Ishikawa (cell line): Measurements from ENCODE around the gene DZIP1L.

ENCODE experiments used
- CEBPB ChIP-seq: IDR thresholded peaks from 2 replicates; pipeline ENCODE4 v1.6.1; 2012
- CREB1 ChIP-seq: IDR thresholded peaks from 2 replicates; pipeline ENCODE4 v1.6.1; 2012; ENCODE audit warnings: low read depth
- EGR1 ChIP-seq: IDR thresholded peaks from 2 replicates; pipeline ENCODE4 v1.6.1; 2012
- EP300 ChIP-seq: IDR thresholded peaks from 2 replicates; pipeline ENCODE4 v1.6.1; 2012; ENCODE audit warnings: borderline replicate concordance
- FOXM1 ChIP-seq: IDR thresholded peaks from 2 replicates; pipeline ENCODE4 v1.6.1; 2012; ENCODE audit warnings: low read depth, borderline replicate concordance
- MAX ChIP-seq: IDR thresholded peaks from 2 replicates; pipeline ENCODE4 v1.6.1; 2012
- NFIC ChIP-seq: IDR thresholded peaks from 2 replicates; pipeline ENCODE4 v1.6.1; 2012
- RAD21 ChIP-seq: IDR thresholded peaks from 2 replicates; pipeline ENCODE4 v1.6.1; 2012; ENCODE audit warnings: low read depth
- REST ChIP-seq: IDR thresholded peaks from 2 replicates; pipeline ENCODE4 v1.6.1; 2012; ENCODE audit warnings: low read depth, mild to moderate bottlenecking
- TAF1 ChIP-seq: IDR thresholded peaks from 2 replicates; pipeline ENCODE4 v1.6.1; 2012; ENCODE audit warnings: low read depth, mild to moderate bottlenecking
- TCF12 ChIP-seq: IDR thresholded peaks from 2 replicates; pipeline ENCODE4 v1.6.1; 2012; ENCODE audit warnings: low read depth
- TEAD4 ChIP-seq: IDR thresholded peaks from 2 replicates; pipeline ENCODE4 v1.6.1; 2012
- YY1 ChIP-seq: IDR thresholded peaks from 2 replicates; pipeline ENCODE4 v1.6.1; 2012; ENCODE audit warnings: low read depth
- ZBTB7A ChIP-seq: IDR thresholded peaks from 2 replicates; pipeline ENCODE4 v1.6.1; 2012; ENCODE audit warnings: low read depth
- TF ChIP-seq, protein P1 (sequence below): IDR thresholded peaks from 2 replicates; pipeline ENCODE4 v1.6.1; 2012

The DZIP1L gene

DNA sequence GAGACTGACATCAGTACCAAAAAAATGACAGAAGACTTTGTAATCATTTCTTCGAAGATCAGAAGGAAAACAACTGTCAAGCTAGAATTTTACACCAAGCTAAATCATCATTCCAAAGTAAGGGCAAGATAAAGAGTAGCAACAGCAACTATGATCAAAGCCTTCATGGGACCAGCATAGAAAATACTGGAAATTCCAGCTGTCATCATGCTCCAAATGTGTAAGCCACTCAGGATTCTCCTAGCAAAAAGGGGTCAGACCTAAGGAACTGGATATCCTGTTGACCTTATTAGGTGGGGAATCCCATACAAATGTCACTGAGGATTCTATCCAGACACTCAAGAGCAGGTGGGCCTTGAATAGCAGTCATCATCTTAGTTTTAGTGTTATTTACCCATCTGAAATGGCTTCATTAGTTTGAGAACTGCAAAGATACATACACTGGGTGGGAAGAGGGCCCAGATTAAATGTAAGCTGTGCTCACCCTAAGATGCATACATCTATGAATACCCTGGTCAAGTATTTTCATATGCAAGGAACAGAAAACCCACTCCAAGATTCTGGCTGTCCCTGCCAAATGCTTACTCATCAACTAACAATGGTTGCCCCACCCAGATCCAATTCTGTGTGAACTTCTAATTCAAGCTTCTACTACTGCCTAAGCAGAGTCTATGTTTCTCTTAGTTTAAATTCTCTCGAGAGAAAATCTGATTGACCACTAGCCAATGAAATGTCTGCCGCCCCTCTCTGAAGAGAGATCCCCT is 72.0 kb downstream of the DZIP1L start:
- TF ChIP-seq NFIC (peak; percentile 50), FOXM1 (no peak)

DNA sequence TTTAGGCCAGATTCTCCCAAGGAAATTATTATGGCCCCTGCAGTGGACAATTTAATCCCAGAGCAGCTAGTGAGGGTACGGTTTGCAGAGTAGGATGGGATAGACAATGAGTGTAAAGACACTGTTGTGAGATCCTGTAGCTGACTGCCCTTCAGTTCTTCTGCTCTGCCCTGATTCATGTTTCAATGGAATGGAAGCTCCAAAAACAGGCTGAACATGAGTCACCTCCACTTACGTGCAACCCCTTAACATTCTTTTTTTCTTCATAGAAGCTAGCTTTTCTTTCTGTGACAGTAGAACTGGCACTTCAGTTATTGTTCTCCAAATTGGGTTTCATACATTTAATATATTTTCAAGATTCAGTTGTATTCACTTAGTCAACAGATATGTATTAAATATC is 73.4 kb downstream of the DZIP1L start:
- TF ChIP-seq TCF12 (no peak), ZBTB7A (no peak)
- TF ChIP-seq, protein P1, sequence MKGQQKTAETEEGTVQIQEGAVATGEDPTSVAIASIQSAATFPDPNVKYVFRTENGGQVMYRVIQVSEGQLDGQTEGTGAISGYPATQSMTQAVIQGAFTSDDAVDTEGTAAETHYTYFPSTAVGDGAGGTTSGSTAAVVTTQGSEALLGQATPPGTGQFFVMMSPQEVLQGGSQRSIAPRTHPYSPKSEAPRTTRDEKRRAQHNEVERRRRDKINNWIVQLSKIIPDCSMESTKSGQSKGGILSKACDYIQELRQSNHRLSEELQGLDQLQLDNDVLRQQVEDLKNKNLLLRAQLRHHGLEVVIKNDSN: no peak

DNA sequence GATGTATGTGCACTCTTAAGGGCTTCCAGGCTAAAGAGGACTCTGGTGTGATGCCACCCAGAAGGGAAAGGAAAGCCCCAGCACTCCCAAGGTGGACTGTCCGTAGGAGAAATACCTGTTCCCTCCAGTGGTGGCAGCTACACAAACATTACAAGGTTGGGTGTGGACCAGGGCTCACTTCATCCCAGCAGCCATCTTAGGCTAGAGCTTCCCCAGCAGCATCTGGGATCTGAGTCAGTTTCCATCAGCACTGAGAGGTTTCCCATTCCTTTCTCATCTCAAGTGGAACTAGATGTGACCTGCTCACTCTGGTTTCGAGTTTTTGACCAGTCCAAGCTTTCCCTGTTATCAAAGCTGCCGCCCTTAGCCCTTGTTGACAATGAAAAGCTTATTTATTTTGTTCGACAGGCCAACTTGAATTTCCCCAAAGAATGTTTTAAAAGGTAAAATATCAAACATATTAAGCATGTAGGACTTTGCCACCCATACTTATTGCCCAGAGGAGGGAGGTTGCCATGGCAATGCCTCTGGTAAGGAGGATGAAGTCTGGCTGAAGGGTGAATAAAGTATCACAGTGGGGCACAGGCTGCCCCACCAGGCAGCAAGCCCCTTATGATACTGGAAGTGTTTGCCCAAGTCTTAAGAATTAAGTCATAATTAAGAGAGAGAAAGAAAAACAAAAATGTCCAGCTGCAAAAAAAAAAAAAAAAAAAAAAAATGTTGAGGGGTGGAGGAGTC is 76.5 kb downstream of the DZIP1L start:
- TF ChIP-seq, protein P1: no peak
- TF ChIP-seq ZBTB7A: no peak
- TF ChIP-seq RAD21: no peak
- no peak for TF ChIP-seq EGR1
- TF ChIP-seq FOXM1: no peak
- no peak for TF ChIP-seq NFIC
- TF ChIP-seq CREB1: no peak
- no peak for TF ChIP-seq CEBPB
- no peak for TF ChIP-seq YY1
- TF ChIP-seq MAX: no peak
- TF ChIP-seq REST: no peak
- no peak for TF ChIP-seq TCF12
- no peak for TF ChIP-seq TAF1
- TF ChIP-seq EP300: no peak
- TF ChIP-seq TEAD4: no peak

DNA sequence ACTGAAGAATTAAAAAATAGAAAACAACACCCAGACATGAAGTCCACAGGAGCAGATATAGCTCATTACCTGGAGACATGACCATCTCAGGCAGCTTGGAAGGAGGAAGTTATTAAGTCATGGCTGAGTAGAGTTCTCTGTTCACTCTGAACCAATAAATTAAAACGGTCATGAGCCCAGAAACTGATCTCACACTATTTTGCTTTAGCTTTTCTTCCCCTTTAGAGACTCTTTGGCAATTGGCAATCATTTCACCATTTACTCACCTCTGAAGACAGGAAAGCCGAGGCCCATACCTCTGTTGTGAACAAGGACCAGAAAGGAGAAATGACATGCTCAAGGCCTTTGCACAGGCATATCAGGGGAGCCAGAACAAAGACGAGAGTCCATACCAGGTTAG is 78.8 kb downstream of the DZIP1L start:
- TF ChIP-seq EGR1: no peak
- TF ChIP-seq, protein P1: no peak
- no peak for TF ChIP-seq CEBPB
- no peak for TF ChIP-seq YY1
- no peak for TF ChIP-seq NFIC
- no peak for TF ChIP-seq ZBTB7A

GRCh38 chr3:138034918-138035317 is 80.5 kb downstream of the DZIP1L start:
- no peak for TF ChIP-seq TCF12
- TF ChIP-seq NFIC: no peak
- TF ChIP-seq CEBPB: no peak
- no peak for TF ChIP-seq TAF1
- TF ChIP-seq ZBTB7A: no peak
- no peak for TF ChIP-seq REST
- TF ChIP-seq MAX: no peak
- TF ChIP-seq RAD21: no peak
- TF ChIP-seq, protein P1: no peak
- TF ChIP-seq FOXM1: no peak
- no peak for TF ChIP-seq YY1
- TF ChIP-seq EGR1: no peak
- TF ChIP-seq CREB1: no peak
- TF ChIP-seq TEAD4: no peak
- TF ChIP-seq EP300: no peak
